Midbrain (tissue), 1 donor: Measurements from ENCODE around the gene RPS14.
"Not testable (repeated sequence)": the region's sequence is repeated elsewhere in the genome, so short reads cannot be mapped to it uniquely, and the experiment has no call there.

ENCODE experiments used
- DNase-seq: peaks from one replicate; lab custom pipeline; 2025; lab: John Stamatoyannopoulos, UW

The RPS14 gene

GRCh38 chr5:150479416-150479815 lies 29.9 kb upstream of the RPS14 start:
- no peak for DNase-seq

- DNase-seq: not testable (repeated sequence)
These were observed 27.0 kb upstream of the RPS14 start for GRCh38 chr5:150476568-150476967.

- no peak for DNase-seq
These were observed 24.3 kb upstream of the RPS14 start for GRCh38 chr5:150473673-150474358.

- DNase-seq: no peak
These were observed 20.4 kb upstream of the RPS14 start for GRCh38 chr5:150469718-150470469.

- no peak for DNase-seq
These were observed 18.7 kb upstream of the RPS14 start for GRCh38 chr5:150468206-150468605.

- no peak for DNase-seq
These were observed 16.4 kb upstream of the RPS14 start for GRCh38 chr5:150465927-150466326.

- DNase-seq: no peak
These were observed 15.0 kb upstream of the RPS14 start for GRCh38 chr5:150464554-150465012.

GRCh38 chr5:150461231-150461630 lies 11.7 kb upstream of the RPS14 start:
- no peak for DNase-seq

GRCh38 chr5:150460781-150461180 lies 11.2 kb upstream of the RPS14 start:
- DNase-seq: no peak

GRCh38 chr5:150458802-150459557 lies 9.4 kb upstream of the RPS14 start:
- DNase-seq: peak; percentile 52

GRCh38 chr5:150457562-150458240 lies 8.2 kb upstream of the RPS14 start:
- DNase-seq: no peak

- DNase-seq: no peak
These were observed 7.6 kb upstream of the RPS14 start for GRCh38 chr5:150457121-150457520.

GRCh38 chr5:150454492-150455229 lies 5.1 kb upstream of the RPS14 start:
- no peak for DNase-seq

- DNase-seq: not testable (repeated sequence)
These were observed 4.5 kb upstream of the RPS14 start for GRCh38 chr5:150454027-150454426.

GRCh38 chr5:150452914-150453313 lies 3.4 kb upstream of the RPS14 start:
- DNase-seq: no peak

GRCh38 chr5:150451594-150451993 lies 2.1 kb upstream of the RPS14 start:
- DNase-seq: no peak

GRCh38 chr5:150448952-150449516 lies 505 bp downstream of the RPS14 start:
- no peak for DNase-seq

GRCh38 chr5:150448334-150448733 lies 1.2 kb downstream of the RPS14 start:
- no peak for DNase-seq

GRCh38 chr5:150447188-150447587 lies 2.4 kb downstream of the RPS14 start:
- DNase-seq: no peak

GRCh38 chr5:150446583-150446982 lies 3.0 kb downstream of the RPS14 start:
- no peak for DNase-seq

GRCh38 chr5:150446088-150446487 lies 3.5 kb downstream of the RPS14 start:
- no peak for DNase-seq
